ENCODE measurements around the gene SLC8A3. TPM values are rescaled to one million over a fixed set of nuclear protein-coding genes. Genes with fewer than 3 reads are reported as not detected.

SLC8A3 gene
- total RNA-seq, 4 donors from 2014 or later = 0.18 to 4.1 (median 0.69) TPM

DNA sequence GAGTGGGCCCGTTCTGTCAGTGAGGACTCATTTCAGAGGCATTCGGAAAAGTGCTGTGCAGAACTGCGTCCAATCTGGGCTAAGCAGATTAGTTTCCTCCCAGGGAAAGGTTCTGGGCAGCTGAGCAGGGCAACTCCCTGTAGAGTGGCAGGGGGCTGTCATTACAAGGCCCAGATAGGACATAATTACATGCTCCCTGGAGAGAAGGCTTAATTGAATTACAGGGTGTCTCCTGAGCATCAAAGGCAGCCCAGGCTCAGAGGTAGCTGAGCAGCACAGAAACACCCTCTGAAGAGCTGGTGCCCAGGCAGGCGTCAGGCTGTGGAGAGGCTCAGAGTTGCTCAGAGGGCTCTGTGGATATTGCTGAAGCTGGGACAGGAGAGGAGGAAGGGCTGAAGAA is 36.0 kb downstream of the SLC8A3 start:
- Histone ChIP-seq H3K27ac (no peak overlapping the region), H3K4me3 (no peak overlapping the region), H3K36me3 (no peaks in the 10 kb centered on the region), H3K4me1 (no peaks in the 10 kb centered on the region), H3K27me3 (no peaks in the 10 kb centered on the region), H3K9me3 (no peaks in the 10 kb centered on the region)
- DNase-seq = no peak
- TF ChIP-seq, protein P1, sequence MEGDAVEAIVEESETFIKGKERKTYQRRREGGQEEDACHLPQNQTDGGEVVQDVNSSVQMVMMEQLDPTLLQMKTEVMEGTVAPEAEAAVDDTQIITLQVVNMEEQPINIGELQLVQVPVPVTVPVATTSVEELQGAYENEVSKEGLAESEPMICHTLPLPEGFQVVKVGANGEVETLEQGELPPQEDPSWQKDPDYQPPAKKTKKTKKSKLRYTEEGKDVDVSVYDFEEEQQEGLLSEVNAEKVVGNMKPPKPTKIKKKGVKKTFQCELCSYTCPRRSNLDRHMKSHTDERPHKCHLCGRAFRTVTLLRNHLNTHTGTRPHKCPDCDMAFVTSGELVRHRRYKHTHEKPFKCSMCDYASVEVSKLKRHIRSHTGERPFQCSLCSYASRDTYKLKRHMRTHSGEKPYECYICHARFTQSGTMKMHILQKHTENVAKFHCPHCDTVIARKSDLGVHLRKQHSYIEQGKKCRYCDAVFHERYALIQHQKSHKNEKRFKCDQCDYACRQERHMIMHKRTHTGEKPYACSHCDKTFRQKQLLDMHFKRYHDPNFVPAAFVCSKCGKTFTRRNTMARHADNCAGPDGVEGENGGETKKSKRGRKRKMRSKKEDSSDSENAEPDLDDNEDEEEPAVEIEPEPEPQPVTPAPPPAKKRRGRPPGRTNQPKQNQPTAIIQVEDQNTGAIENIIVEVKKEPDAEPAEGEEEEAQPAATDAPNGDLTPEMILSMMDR (IDR thresholded peaks at IDR 0.05) = no peak
- TF ChIP-seq POLR2A (IDR thresholded peaks at IDR 0.05) = no peak

DNA sequence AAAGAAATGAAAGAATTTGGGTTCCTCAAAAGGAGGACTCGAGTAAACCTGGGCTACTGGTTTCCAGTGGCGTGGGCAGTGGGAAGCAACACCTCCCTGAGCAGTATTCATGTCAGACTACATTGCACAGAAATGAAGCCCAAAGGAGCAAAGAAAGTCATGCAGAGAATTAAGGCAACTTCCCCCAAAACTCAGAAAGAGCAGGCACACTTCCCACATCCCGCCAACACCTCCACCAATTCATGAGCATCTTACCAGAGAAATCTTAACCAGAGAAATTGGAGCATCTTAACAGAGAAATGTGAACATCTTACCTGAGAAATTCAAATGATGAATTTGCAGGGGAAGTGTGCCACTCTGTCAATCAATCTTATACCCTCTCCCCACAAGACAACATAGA is 36.7 kb downstream of the SLC8A3 start:
- DNase-seq = no peak
- H3K4me3 ChIP-seq = no peak overlapping the region
- no peaks in the 10 kb centered on the region for H3K4me1 ChIP-seq
- no peaks in the 10 kb centered on the region for H3K9me3 ChIP-seq
- no peak overlapping the region for H3K27ac ChIP-seq
- no peaks in the 10 kb centered on the region for H3K36me3 ChIP-seq
- TF ChIP-seq POLR2A (IDR thresholded peaks at IDR 0.05) = no peak
- TF ChIP-seq, protein P1 (IDR thresholded peaks at IDR 0.05) = no peak
- H3K27me3 ChIP-seq = no peaks in the 10 kb centered on the region

DNA sequence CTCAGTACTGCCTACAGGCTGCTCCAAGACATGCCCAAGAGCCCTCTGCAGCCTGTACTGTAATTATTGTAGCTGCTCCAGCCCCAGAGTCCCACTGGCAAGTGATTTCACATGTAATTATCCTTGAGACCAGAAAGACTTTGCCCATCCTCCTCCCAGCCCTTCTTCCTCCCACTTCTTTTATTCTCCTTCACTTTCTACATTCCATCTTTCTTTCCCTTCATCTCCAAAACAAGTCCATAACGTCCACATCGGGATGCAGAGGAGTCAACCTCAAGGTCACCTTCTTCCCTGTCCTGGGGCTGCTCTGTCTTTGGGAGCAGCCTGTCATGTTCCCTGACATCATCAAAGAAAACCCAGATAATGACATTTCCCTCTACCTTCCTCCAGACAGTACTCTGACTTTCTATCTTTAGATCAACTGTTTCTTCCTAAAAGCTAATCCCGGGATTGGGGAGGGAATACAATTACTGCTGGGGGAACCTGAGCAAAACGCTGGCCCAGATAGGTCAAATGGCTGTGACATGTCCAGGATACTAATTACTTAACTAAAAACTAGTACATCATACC is 39.1 kb downstream of the SLC8A3 start:
- no peak overlapping the region for H3K27ac ChIP-seq
- TF ChIP-seq POLR2A (IDR thresholded peaks at IDR 0.05) = no peak
- TF ChIP-seq, protein P1 (IDR thresholded peaks at IDR 0.05) = no peak
- no peak for DNase-seq
- no peaks in the 10 kb centered on the region for H3K9me3 ChIP-seq
- H3K36me3 ChIP-seq = no peaks in the 10 kb centered on the region
- no peaks in the 10 kb centered on the region for H3K4me1 ChIP-seq
- no peaks in the 10 kb centered on the region for H3K27me3 ChIP-seq
- no peak overlapping the region for H3K4me3 ChIP-seq

DNA sequence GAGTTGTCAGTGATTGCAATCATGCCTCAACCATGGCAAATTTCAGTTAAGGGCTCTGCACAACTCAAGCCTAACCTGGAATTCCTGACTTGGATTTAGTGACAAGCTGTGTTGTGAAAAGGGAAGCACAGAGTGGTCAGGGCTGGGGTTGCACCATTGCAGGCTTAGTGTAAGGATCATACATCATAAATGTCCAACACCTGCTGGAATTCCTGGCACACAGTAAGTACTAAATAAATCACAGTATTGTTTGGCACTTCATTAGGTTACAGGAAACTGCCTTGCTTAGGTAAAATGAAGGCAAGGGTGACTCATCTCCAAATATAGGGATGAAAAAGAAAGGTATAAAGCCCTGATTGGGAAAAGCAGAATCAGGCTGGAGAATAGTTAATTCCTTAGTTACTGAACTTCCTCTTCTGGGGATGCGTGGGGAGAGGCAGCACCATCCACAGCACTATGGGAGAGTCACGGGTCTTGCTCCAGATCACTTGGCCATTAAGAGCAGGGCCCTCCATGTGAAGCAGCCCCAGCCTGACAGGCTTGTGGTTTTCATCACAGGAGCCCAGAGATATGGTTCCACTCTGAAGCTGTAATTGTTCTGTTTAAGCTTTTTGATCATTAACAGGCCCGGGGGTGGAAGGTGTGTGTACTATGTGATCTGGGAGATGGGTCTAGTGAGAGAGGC is 39.7 kb downstream of the SLC8A3 start:
- no peaks in the 10 kb centered on the region for H3K27me3 ChIP-seq
- no peaks in the 10 kb centered on the region for H3K9me3 ChIP-seq
- no peaks in the 10 kb centered on the region for H3K36me3 ChIP-seq
- no peak overlapping the region for H3K27ac ChIP-seq
- H3K4me3 ChIP-seq = no peak overlapping the region
- TF ChIP-seq, protein P1 (IDR thresholded peaks at IDR 0.05) = no peak
- no peak for TF ChIP-seq POLR2A (IDR thresholded peaks at IDR 0.05)
- H3K4me1 ChIP-seq = no peaks in the 10 kb centered on the region
- no peak for DNase-seq

DNA sequence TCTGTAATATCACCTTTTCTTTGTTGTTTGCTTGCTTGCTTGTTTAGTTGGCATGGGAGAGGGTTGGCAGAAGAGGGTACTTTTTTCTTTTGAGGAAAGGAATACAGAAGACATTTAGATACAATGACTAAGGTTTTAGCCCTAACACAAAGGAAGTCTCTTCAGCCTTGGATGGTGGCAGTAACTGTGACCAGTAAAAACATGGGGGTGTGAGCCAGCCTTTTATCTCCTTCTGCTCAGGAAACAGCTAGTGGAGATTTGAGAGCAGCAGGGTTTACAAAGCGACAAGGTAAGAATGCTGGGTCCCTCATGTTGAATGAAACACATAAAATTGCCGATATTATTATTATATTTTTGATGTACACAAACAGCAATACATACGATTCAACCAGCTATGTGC is 40.4 kb downstream of the SLC8A3 start:
- TF ChIP-seq, protein P1 (IDR thresholded peaks at IDR 0.05) = no peak
- no peak for TF ChIP-seq POLR2A (IDR thresholded peaks at IDR 0.05)
- Histone ChIP-seq H3K4me1 (no peaks in the 10 kb centered on the region), H3K9me3 (no peaks in the 10 kb centered on the region), H3K4me3 (no peak overlapping the region), H3K27me3 (no peaks in the 10 kb centered on the region), H3K27ac (no peak overlapping the region), H3K36me3 (no peaks in the 10 kb centered on the region)
- no peak for DNase-seq
